ENCODE results near the gene FRZB. TPM values are rescaled to one million over a fixed set of nuclear protein-coding genes. Genes with fewer than 3 reads are reported as not detected.

FRZB gene
- total RNA-seq, 1 donor from 2014 or later, result 1.4 TPM

GRCh38 chr2:182818501-182818900, 47.9 kb downstream of the FRZB start:
- ATAC-seq (ENCODE audit: poor library complexity), result no peak
- intact Hi-C loops (cut with DNase I), result no loop called here
- no peak for DNase-seq

- intact Hi-C loops (cut with DNase I), result no loop called here
- DNase-seq (no peak), ATAC-seq (ENCODE audit: poor library complexity) (no peak)
Measured at GRCh38 chr2:182817558-182817957, 48.9 kb downstream of the FRZB start.

GRCh38 chr2:182816866-182817265, 49.6 kb downstream of the FRZB start:
- DNase-seq (no peak), ATAC-seq (ENCODE audit: poor library complexity) (no peak)
- intact Hi-C loops (cut with DNase I), result no loop called here

GRCh38 chr2:182814804-182815203, 51.6 kb downstream of the FRZB start:
- intact Hi-C loops (cut with DNase I), result no loop called here
- ATAC-seq (ENCODE audit: poor library complexity) (no peak), DNase-seq (no peak)

- no peak for ATAC-seq (ENCODE audit: poor library complexity)
Measured at GRCh38 chr2:182814380-182814779, 52.1 kb downstream of the FRZB start.

GRCh38 chr2:182810087-182810486, 56.4 kb downstream of the FRZB start:
- intact Hi-C loops (cut with DNase I), result no loop called here
- DNase-seq, result no peak
- ATAC-seq (ENCODE audit: poor library complexity), result no peak

More at GRCh38 chr2:182814380-182814779, 52.1 kb downstream of the FRZB start:
- intact Hi-C loops (cut with DNase I), result no loop called here
- no peak for DNase-seq

- ATAC-seq (ENCODE audit: poor library complexity) (no peak), DNase-seq (no peak)
- intact Hi-C loops (cut with DNase I), result no loop called here
Measured at GRCh38 chr2:182807319-182807718, 59.1 kb downstream of the FRZB start.

- intact Hi-C loops (cut with DNase I), result no loop called here
- ATAC-seq (ENCODE audit: poor library complexity) (no peak), DNase-seq (no peak)
Measured at GRCh38 chr2:182804128-182804527, 62.3 kb downstream of the FRZB start.

GRCh38 chr2:182798736-182799135, 67.7 kb downstream of the FRZB start:
- DNase-seq, result no peak
- intact Hi-C loops (cut with DNase I), result no loop called here
- no peak for ATAC-seq (ENCODE audit: poor library complexity)

- intact Hi-C loops (cut with DNase I), result no loop called here
- ATAC-seq (ENCODE audit: poor library complexity), result no peak
- DNase-seq, result no peak
Measured at GRCh38 chr2:182792441-182792840, 74.0 kb downstream of the FRZB start.

GRCh38 chr2:182784777-182785176, 81.7 kb downstream of the FRZB start:
- no peak for DNase-seq
- intact Hi-C loops (cut with DNase I), result no loop called here
- ATAC-seq (ENCODE audit: poor library complexity), result peak; percentile 41

- no peak for ATAC-seq (ENCODE audit: poor library complexity)
- DNase-seq, result no peak
- intact Hi-C loops (cut with DNase I), result no loop called here
Measured at GRCh38 chr2:182784058-182784706, 82.3 kb downstream of the FRZB start.

Other genes starting within 250 kb of the FRZB start
- 60.4 TPM for gene DNAJC10, start 150.4 kb downstream of the FRZB start, total RNA-seq
- gene NCKAP1, start 171.8 kb upstream of the FRZB start, total RNA-seq, result 128 TPM
- gene DUSP19, start 212.1 kb upstream of the FRZB start, total RNA-seq, result 10.8 TPM

Measured in Right ventricle myocardium superior (tissue), 1 donor.